ENCODE measurements around the gene SLC13A3. TPM values are rescaled to one million over a fixed set of nuclear protein-coding genes. Genes with fewer than 3 reads are reported as not detected.
A peak's percentile ranks its signal among the peaks of the same experiment; 100 is the strongest.

Gene SLC13A3
- total RNA-seq, 1 donor from 2014 or later = 0.90 TPM

DNA sequence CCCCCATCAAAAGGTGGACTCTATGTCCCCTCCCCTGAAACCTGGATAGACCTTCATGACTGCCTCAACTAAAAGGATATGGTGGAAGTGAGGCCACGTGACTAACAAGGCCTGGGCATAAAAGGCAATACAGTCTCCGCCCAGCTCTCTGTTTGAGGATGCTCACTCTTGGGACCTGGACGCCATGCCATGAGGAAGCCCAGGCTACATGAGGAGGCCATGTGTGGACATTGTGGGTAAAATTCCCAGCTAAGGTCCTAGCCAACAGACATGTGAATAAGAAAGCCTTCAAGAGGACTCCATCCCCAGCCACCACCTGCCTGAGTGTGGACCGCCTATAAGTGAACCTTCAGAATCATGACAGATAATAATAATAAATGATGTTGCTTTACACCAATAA, 130.7 kb downstream of the SLC13A3 start:
- H3K27me3 Mint-ChIP-seq (ENCODE audit: unreplicated experiment) = peaks cover 1% of the 10 kb centered on the region
- TF ChIP-seq, protein P1, sequence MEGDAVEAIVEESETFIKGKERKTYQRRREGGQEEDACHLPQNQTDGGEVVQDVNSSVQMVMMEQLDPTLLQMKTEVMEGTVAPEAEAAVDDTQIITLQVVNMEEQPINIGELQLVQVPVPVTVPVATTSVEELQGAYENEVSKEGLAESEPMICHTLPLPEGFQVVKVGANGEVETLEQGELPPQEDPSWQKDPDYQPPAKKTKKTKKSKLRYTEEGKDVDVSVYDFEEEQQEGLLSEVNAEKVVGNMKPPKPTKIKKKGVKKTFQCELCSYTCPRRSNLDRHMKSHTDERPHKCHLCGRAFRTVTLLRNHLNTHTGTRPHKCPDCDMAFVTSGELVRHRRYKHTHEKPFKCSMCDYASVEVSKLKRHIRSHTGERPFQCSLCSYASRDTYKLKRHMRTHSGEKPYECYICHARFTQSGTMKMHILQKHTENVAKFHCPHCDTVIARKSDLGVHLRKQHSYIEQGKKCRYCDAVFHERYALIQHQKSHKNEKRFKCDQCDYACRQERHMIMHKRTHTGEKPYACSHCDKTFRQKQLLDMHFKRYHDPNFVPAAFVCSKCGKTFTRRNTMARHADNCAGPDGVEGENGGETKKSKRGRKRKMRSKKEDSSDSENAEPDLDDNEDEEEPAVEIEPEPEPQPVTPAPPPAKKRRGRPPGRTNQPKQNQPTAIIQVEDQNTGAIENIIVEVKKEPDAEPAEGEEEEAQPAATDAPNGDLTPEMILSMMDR (IDR thresholded peaks at IDR 0.05; ENCODE audit: unreplicated experiment) = no peak
- H3K9me3 Mint-ChIP-seq (ENCODE audit: unreplicated experiment) = no peaks in the 10 kb centered on the region

DNA sequence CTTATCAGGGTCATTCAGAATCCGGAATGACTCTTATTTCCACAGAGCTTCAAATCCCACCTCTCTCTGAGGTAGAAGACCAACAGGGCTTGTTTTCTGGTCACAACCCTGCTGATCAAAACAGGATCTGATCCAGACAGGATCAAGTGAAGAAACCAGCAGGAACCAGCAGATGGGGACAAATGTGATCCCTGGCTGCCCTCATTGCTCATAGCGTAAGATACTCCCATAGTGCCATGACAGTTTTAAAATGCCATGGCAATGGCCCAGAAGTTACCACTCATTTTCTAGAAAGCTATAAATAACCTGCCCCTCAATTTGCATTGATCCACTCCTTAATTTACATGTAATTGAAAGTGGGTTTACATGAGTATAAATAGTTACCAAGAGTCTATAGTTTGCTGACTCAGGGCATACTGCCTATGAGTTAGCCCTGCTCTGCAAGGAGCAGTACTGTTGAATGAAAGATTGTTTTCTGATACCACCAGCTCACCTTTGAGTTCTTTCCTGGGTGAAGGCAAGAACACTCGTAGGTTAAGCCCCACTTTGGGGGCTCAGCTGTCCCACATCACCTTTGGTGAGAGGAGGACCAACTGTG, 131.7 kb downstream of the SLC13A3 start:
- TF ChIP-seq, protein P1 (IDR thresholded peaks at IDR 0.05; ENCODE audit: unreplicated experiment) = no peak
- H3K27ac Mint-ChIP-seq (ENCODE audit: unreplicated experiment) = no peak overlapping the region

More for the DNA sequence above, 130.7 kb downstream of the SLC13A3 start:
- Mint-ChIP-seq H3K27ac (ENCODE audit: unreplicated experiment) (no peak overlapping the region), H3K36me3 (ENCODE audit: low read depth, unreplicated experiment) (no peaks in the 10 kb centered on the region), H3K4me3 (ENCODE audit: unreplicated experiment) (no peak overlapping the region), H3K4me1 (ENCODE audit: unreplicated experiment) (no peaks in the 10 kb centered on the region)
- no peak for DNase-seq (ENCODE audit: low spot score)

DNA sequence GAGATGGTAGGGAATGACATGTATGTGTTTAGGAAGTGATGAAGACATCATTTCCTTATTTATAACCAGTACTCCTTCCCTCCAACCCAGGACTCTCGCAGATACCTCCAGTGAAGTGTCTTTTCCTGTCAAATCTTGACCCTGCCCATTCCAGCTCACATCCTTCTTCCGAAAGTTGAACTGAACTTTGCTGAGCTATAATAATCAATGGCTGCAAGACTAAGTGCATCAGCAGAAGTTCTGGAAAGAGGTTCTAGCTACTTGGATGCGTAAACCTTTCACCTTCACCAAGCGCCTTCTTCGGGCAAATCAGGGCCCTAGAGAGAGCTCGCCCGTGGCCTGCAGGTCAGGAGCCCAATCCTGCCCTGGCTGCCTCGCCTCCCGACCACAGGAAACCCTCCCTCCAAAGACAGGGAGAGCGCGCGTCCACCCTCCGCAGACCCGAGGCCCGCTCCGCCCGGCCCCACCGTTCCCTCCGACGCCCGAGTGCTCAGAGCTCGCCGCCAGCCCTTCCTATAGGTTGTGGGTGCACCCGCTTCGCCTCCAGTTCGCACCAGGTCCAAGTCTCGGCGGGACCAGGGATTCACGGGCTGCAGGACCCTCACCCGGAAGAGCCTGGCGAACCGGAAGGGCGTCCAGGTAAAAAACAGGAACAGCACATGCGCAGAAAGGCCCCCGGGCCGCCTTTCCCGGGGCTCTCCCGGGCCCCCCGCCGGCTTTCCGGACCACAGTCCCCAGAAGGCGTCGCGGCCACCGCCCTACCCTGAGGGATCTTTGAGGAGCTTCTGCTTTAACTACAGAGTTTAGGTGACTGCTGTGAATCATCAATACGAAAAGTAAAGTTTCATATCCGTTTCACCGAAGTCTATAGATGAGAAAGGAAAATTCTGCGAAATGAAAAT, 138.1 kb downstream of the SLC13A3 start, which contains the start of gene ZNF334:
ZNF334 (minus strand) TSS at position 617 of the 902 bp plus-strand sequence. CDS start 1,457 bp downstream, outside the sequence.
- DNase-seq (ENCODE audit: low spot score) = peak; percentile 63
- Mint-ChIP-seq H3K4me3 (ENCODE audit: unreplicated experiment) (peak within 1 kb of the TSS; percentile 93), H3K36me3 (ENCODE audit: low read depth, unreplicated experiment) (peaks cover 29% of the 10 kb centered on the region), H3K4me1 (ENCODE audit: unreplicated experiment) (peaks cover 2% of the 10 kb centered on the region), H3K27me3 (ENCODE audit: unreplicated experiment) (peaks cover 6% of the 10 kb centered on the region), H3K9me3 (ENCODE audit: unreplicated experiment) (no peaks in the 10 kb centered on the region), H3K27ac (ENCODE audit: unreplicated experiment) (peak within 1 kb of the TSS; percentile 86)
- TF ChIP-seq, protein P1 (IDR thresholded peaks at IDR 0.05; ENCODE audit: unreplicated experiment) = no peak

More for the DNA sequence above, 131.7 kb downstream of the SLC13A3 start:
- no peak for DNase-seq (ENCODE audit: low spot score)
- Mint-ChIP-seq H3K36me3 (ENCODE audit: low read depth, unreplicated experiment) (no peaks in the 10 kb centered on the region), H3K9me3 (ENCODE audit: unreplicated experiment) (no peaks in the 10 kb centered on the region), H3K4me3 (ENCODE audit: unreplicated experiment) (no peak overlapping the region), H3K27me3 (ENCODE audit: unreplicated experiment) (peaks cover 1% of the 10 kb centered on the region), H3K4me1 (ENCODE audit: unreplicated experiment) (no peaks in the 10 kb centered on the region)

DNA sequence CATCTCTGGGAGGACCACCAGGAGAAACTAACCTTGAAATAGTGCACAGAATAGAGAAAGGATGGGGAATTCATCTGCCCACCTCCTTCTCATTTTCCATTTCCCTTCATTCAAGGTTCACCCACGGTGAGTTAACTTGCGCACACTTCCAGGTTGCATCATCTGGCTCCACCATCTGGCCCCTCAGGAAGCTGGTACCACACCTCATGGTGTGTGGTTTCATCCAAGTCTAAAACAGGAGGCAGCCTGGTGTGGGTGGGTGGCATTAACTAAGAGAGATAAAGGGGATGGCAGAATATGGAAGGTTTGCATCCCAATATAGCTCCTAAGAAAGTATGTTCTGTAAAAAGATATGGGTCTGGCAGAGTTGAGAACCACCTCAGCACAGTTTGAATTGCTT, 141.7 kb downstream of the SLC13A3 start:
- Mint-ChIP-seq H3K27me3 (ENCODE audit: unreplicated experiment) (peaks cover 4% of the 10 kb centered on the region), H3K9me3 (ENCODE audit: unreplicated experiment) (peaks cover 5% of the 10 kb centered on the region), H3K4me3 (ENCODE audit: unreplicated experiment) (no peak overlapping the region), H3K4me1 (ENCODE audit: unreplicated experiment) (peaks cover 2% of the 10 kb centered on the region), H3K36me3 (ENCODE audit: low read depth, unreplicated experiment) (peaks cover 54% of the 10 kb centered on the region), H3K27ac (ENCODE audit: unreplicated experiment) (no peak overlapping the region)
- DNase-seq (ENCODE audit: low spot score) = no peak
- TF ChIP-seq, protein P1 (IDR thresholded peaks at IDR 0.05; ENCODE audit: unreplicated experiment) = no peak

Other genes starting within 250 kb of the SLC13A3 start
- gene ELMO2, start 244.8 kb downstream of the SLC13A3 start, total RNA-seq (ENCODE audit: unreplicated experiment) = 35.6 TPM
- gene ZNF334, start 137.9 kb downstream of the SLC13A3 start, total RNA-seq (ENCODE audit: unreplicated experiment) = 19.5 TPM
- not detected for gene OCSTAMP, start 100.8 kb downstream of the SLC13A3 start, total RNA-seq (ENCODE audit: unreplicated experiment)
- gene TP53RK, start 38.0 kb upstream of the SLC13A3 start, total RNA-seq (ENCODE audit: unreplicated experiment) = 10.2 TPM
- 19.4 TPM for gene SLC2A10, start 58.2 kb upstream of the SLC13A3 start, total RNA-seq (ENCODE audit: unreplicated experiment)
- not detected for gene EYA2, start 243.4 kb upstream of the SLC13A3 start, total RNA-seq (ENCODE audit: unreplicated experiment)

All from endothelial cell (in vitro differentiated cells).